Pons (tissue), 1 donor: ENCODE measurements around the gene DENND5B.
"Not testable (repeated sequence)": the region's sequence is repeated elsewhere in the genome, so short reads cannot be mapped to it uniquely, and the experiment has no call there.

ENCODE experiments used
- DNase-seq: peaks from one replicate; pipeline ENCODE4 v3.0.0-alpha.2; 2016; ENCODE audit warnings: low spot score

DENND5B gene

DNA sequence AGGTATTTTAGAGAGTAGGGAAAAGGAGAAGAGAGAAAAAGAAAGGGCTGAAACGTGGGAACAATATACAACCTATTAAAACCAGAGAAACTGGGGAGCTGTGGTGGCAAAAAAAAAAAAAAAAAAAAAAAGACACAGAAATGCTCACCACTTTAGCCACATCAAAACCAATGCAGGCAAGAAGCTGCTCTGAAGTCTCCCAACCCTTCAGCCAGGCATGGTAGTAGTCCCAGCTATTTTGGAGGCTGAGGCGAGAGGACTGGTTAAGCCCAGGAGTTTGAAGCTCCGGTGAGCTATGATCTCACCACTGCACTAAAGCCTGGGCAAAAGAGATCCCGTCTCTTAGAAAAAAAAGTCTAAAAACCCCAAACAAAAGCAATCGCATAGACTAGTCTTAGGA, 33.2 kb downstream of the DENND5B start:
- no peak for DNase-seq

DNA sequence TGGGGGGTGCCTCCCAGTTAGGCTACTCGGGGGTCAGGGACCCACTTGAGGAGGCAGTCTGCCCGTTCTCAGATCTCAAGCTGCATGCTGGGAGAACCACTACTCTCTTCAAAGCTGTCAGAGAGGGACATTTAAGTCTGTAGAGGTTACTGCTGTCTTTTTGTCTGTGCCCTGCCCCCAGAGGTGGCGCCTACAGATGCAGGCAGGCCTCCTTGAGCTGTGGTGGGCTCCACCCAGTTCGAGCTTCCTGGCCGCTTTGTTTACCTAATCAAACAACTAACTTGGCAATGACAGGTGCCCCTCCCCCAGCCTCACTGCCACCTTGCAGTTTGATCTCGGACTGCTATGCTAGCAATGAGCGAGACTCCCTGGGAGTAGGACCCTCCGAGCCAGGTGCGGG, 35.5 kb downstream of the DENND5B start:
- not testable (repeated sequence) for DNase-seq

DNA sequence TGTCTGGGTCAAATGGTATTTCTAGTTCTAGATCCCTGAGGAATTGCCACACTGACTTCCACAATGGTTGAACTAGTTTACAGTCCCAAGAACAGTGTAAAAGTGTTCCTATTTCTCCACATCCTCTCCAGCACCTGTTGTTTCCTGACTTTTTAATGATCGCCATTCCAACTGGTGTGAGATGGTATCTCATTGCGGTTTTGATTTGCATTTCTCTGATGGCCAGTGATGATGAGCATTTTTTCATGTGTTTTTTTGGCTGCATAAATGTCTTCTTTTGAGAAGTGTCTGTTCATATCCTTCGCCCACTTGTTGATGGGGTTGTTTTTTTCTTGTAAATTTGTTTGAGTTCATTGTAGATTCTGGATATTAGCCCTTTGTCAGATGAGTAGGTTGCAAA, 40.3 kb downstream of the DENND5B start:
- DNase-seq: not testable (repeated sequence)

DNA sequence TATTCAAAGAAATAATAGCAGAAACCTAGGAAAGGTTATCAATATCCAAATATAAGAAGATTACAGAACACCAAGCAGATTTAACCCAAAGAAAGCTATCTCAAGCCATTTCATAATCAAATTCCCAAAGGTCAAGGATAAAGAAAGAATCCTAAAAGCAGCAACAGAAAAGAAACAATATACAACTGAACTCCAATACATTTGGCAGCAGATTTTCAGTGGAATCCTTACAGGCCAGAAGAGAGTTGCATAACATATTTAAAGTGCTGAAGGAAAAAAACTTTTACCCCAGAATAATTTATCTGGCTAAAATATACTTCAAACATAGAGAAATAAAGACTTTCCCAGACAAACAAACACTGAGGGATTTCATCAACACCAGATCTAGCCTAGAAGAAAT, 54.3 kb downstream of the DENND5B start:
- no peak for DNase-seq

GRCh38 chr12:31533470-31533869, 57.5 kb downstream of the DENND5B start:
- DNase-seq: no peak

GRCh38 chr12:31531893-31532292, 59.0 kb downstream of the DENND5B start:
- DNase-seq: no peak

DNA sequence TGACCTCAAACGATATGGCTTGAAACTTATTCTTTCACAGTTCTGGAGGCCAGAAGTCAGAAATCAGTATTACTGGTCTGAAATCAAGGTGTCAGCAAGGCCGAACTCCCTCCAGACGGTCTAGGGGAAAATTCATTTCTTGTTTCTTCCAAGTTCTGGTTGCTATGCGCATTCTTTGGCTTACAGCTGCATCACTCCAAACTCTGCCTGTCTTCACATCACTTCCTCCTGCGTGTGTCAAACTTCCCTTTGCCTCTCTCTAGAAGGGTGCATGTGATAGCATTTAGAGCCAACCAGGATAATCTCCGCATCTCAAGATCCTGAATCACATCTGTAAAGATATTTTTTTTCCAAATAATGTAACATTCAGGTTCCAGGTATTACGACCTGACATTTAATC, 62.8 kb downstream of the DENND5B start:
- no peak for DNase-seq

DNA sequence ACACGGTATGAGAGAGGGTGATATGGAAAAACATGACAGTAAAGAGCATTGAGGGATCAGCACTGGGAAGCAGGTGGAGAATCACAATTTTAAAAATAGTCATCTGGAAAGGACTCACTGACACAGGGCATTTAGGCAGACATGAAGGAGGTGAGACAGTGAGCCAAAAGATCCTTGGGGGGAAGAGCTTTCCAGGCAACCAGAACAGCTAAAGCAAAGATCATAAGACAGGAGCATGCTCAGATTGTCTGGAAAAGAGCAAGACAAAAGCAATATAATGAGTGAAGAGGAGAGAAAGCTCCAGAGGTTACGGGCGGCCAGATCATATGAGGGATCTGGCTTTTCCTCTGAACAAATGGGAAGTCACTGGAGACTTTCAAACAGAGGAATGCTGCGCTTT, 63.9 kb downstream of the DENND5B start:
- no peak for DNase-seq

DNA sequence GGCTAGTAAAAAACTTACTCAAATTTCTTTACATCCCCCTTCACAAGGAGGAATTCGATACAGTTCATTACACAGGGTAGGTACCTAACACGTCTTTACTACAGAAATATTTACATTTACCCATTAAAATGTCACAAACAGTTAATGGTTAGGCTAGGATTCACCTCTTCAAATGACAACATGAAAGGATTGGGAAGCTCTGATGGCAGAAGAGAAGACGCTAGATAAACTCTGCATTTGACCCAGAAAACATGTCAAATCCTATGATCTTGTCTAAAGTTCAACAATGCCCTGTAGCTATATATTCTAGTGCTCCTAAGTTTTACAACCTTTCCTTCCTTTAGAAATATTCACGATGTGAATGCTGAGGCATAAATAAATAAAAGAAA, 64.8 kb downstream of the DENND5B start:
- no peak for DNase-seq

GRCh38 chr12:31525496-31526157, 65.3 kb downstream of the DENND5B start:
- no peak for DNase-seq

DNA sequence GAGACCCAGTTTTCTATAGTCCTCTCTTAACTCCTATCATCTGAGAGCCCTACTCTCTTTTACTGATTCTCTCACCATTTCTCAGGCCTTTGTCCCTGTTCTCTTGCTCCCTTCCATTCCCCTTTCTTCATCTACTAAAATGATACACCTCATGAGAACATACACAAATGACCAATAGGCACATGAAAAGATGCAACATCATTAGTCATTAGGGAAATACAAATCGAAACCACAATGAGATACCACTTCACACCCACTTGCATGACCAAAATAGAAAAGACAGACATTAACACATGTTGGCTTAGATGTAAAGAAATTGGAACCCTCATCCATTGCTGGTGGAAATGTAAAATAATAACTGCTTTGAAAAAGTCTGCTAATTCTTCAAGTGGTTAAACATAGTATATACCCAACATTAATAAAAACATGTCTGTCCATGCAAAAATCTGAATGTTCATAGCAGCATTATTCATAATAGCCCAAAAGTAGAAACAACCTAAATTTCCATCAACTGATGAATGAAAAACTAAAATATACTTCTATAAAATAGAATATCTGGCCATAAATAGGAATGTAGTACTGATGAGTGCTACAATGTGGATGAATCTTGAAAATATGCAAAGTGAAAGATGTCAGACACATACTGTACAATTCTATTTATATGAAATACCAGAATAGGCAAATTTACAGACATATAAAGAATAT, 66.0 kb downstream of the DENND5B start:
- DNase-seq: no peak

DNA sequence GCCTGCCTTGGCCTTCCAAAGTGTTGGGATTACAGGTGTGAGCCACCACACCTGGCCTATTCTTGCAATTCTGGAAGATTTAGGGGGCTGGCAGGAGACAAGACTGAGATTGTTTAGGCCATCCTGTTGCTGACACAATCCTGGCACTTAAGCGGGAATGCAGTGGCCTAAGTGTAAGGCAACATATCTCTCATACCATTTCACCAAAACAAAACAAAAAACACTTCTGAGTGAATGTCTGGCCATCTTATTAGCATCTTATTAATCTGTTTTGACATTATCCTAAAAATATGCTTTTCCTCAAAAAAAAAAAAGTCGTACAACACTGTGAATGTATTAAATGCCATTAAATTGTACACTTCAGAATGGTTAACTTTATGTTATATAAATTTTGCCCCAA, 67.6 kb downstream of the DENND5B start:
- no peak for DNase-seq

DNA sequence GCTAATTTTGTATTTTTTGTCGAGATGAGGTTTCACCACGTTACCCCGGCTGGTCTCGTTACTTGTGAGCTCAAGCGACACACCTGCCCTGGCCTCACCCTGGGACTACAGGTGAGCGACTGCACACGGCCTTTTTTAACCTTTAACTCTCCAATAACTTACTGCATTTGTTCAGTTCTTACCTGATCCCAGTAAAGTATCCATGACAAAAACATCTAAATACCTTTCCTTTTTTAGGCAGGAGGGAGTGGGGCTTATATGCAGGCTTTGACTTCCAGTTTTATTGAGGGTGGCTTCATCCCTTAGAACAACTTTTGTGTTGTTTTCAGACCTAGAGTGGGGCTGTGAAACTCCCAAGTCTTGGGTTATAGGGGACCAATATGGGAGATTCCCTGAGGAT, 68.3 kb downstream of the DENND5B start:
- no peak for DNase-seq

DNA sequence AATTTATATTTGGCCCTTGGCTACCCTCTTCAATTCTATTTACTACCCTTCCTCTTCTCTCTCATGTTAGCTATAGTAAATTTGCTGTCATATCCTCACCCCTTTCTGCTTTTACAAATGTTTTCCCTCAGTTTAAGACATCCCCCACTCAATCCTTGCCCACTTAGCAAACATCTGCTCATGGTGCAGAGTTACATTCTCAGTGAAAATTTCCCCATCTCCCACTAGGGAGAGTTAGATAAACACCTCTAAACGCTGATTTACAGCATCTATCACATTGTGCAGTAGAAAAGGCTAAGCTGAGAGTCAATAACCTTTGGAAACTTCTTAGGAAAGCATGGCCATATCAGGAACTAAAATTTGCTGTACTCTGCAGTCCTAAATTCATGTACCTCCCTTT, 69.0 kb downstream of the DENND5B start:
- DNase-seq: no peak

DNA sequence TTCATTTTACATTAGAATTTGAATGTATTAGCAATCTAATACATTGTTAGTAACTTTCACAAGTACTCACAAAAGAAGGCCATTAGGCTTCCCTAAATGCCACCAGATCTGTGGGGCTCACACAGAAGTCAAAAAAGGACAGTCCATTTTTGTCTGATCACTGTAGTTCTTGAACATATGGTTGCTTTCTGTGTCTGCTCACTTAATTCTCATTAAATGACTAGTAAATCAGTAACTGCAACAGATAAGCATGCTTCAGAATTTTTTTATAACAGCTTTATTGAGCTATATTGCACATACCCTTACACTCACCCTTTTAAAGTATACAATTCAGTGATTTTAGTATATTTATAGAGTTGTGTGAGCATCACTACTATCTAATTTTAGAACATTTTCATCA, 71.4 kb downstream of the DENND5B start:
- DNase-seq: no peak

DNA sequence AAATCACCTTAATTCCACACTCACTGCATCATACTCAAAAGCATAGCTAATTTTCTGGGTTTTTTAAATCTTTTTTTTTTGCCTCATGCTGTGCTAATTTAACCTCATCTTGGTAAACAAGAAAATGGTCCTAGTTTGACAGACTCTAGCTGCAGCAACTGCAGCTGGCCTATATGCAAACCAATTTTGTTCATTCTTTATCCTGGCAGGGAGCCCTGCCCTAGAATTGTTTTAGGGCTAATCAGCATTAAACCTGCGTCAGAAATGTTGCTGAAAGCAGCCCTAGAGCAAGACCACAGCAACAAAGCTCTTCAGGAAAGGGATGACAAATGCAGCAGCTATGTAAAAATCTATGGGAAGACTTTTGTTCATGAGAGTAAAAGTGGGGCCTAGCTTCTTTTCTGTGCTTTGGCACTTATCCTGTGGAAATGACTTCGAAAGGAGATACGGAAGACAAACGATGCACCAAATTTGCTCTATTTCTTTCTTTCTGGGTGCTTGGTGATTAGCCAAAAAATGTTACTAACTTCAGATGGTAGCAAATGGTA, 72.2 kb downstream of the DENND5B start:
- DNase-seq: peak; percentile 58

DNA sequence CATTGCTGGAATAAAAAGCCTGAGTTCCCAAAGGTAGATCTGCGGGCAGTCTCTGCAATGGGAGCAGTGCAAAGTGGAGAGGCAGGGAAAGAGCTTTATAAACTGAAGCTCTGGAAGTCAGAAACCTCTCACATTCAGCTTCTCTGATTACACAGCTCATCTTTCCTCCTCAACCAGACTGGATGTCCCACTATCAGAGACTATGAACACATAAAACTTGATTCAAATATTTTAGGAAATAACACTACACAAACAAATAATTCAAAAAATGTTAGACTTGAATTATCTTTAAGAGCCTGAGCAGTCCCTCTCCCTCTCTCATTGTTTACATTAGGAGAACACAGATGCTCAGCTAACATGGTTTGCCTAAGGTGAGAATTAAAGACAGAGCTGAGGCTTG, 72.9 kb downstream of the DENND5B start:
- DNase-seq: peak; percentile 21

- DNase-seq: no peak
Measured at GRCh38 chr12:31516702-31517101, 74.2 kb downstream of the DENND5B start.

- no peak for DNase-seq
Measured at GRCh38 chr12:31514912-31515311, 76.0 kb downstream of the DENND5B start.

DNA sequence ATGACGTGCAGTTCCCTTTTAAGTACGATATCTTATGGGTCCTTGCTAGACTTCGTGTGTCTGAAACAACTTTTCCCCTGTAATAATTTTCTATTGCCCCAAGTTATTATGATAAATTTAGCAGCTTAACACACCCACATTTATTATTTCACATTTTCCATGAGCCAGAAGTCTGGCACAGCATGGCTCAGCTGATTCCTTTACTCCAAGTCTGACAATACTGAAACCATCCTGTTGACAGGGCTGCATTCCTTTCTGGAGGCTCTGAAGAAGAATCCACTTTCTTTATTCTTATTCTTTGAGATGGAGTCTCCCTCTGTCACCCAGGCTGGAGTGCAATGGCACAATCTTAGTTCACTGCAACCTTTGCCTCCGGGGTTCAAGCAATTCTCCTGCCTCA, 80.9 kb downstream of the DENND5B start:
- no peak for DNase-seq

DNA sequence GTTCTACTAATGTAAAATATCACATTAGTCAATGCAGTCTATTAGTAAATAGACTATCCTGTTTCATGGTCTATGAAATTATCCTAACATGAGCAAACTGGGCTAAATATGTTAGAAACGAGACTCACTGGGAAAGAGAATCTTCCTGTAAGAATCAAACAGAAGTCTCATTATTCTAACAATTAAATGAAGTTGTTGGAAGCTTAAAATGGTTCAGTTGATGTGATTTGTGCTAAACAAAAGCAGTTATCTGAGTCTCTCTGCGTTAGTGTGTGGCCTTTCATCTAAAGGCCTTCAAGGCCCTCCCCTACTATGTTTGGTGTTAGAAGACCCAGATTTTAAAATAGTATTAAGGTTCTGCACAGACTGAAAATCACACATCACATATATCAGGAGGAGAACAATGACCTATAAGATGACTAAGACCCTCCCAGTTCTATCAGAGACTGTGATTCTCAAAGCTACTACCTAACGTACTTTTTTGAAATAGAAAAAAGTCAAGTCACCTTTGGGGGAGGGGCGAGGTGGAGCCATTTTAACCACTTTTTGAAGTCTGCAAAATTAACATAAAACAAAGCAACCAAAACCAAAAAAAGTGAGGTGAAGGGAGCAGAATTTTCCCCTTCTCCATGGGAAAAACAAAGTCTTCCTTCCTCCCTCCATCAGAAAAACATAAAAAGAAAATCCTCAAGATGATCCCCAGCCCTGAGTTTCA, 82.3 kb downstream of the DENND5B start:
- peak; percentile 61 for DNase-seq

- DNase-seq: no peak
Measured at GRCh38 chr12:31507966-31508365, 83.0 kb downstream of the DENND5B start.
